Measurements from ENCODE around the gene LIG1. TPM values are rescaled to one million over a fixed set of nuclear protein-coding genes. Genes with fewer than 3 reads are reported as not detected.
A peak's percentile ranks its signal among the peaks of the same experiment; 100 is the strongest.

LIG1 gene
- total and polyA plus RNA-seq, 9 of the 15 experiments (the other 6 are each of a cell fraction or from before 2014, with no cell fraction given), result 9.6 to 114 (median 71.1) TPM

- TF ChIP-seq OTX1 (CRISPR knock-in tag; IDR thresholded peaks at IDR 0.05) (no peak), ZNF121 (CRISPR knock-in tag; conservative IDR thresholded peaks at IDR 0.05) (no peak), CCAR2 (IDR thresholded peaks at IDR 0.05; ENCODE audit: low read depth, low read length) (no peak), CBFA2T2 (conservative IDR thresholded peaks at IDR 0.05) (peak; percentile 22; the same call in 1 of the 2 replicates), KDM1A (IDR thresholded peaks at IDR 0.05) (peak in 1 of 2 experiments; percentile 42; a peak in 2 of 4 replicates), YY1 (IDR thresholded peaks at IDR 0.05; ENCODE audit: borderline replicate concordance in 1 of 3, control insufficient read depth in 1 of 3, extremely low read depth in 1 of 3, insufficient read depth in 3 of 3, insufficient read length in 1 of 3, insufficient replicate concordance in 2 of 3, low read depth in 1 of 3, low read length in 2 of 3) (no peak), MLX (CRISPR knock-in tag; conservative IDR thresholded peaks at IDR 0.05) (no peak), TAL1 (IDR thresholded peaks at IDR 0.05) (no peak), ZBTB7A (IDR thresholded peaks at IDR 0.05; ENCODE audit: borderline replicate concordance, control insufficient read depth, low read depth, low read length) (no peak), CBX2 (IDR thresholded peaks at IDR 0.05; ENCODE audit: insufficient read depth, low read length, poor library complexity, severe bottlenecking) (no peak), EP400 (IDR thresholded peaks at IDR 0.05) (peak; percentile 68), HBP1 (CRISPR knock-in tag; IDR thresholded peaks at IDR 0.05) (no peak), THRB (CRISPR knock-in tag; conservative IDR thresholded peaks at IDR 0.05) (no peak), ZNF175 (CRISPR knock-in tag; IDR thresholded peaks at IDR 0.05; ENCODE audit: low read depth) (no peak), ZNF277 (CRISPR knock-in tag; IDR thresholded peaks at IDR 0.05; ENCODE audit: borderline replicate concordance) (no peak), THAP7 (CRISPR knock-in tag; IDR thresholded peaks at IDR 0.05) (no peak), KLF10 (CRISPR knock-in tag; IDR thresholded peaks at IDR 0.05) (no peak), ZNF143 (CRISPR knock-in tag; IDR thresholded peaks at IDR 0.05) (no peak), HLTF (IDR thresholded peaks at IDR 0.05) (no peak), CHD2 (IDR thresholded peaks at IDR 0.05; ENCODE audit: low read depth, low read length) (no peak), SIN3B (IDR thresholded peaks at IDR 0.05; ENCODE audit: low read depth) (no peak), ZBTB2 (IDR thresholded peaks at IDR 0.05) (no peak)
Measured at GRCh38 chr19:48203222-48203793, 33.2 kb upstream of the LIG1 start (continued).

Measured in K562 (cell line).